GM21619 (cell line): ENCODE measurements around the gene RIT2.
"Not testable (repeated sequence)": the region's sequence is repeated elsewhere in the genome, so short reads cannot be mapped to it uniquely, and the experiment has no call there.

Experiments
- ATAC-seq: cut with Tn5 transposase; IDR thresholded peaks from one replicate; pipeline ENCODE4 v1.9.1; 2021; ENCODE audit not compliant: unreplicated experiment

The RIT2 gene

DNA sequence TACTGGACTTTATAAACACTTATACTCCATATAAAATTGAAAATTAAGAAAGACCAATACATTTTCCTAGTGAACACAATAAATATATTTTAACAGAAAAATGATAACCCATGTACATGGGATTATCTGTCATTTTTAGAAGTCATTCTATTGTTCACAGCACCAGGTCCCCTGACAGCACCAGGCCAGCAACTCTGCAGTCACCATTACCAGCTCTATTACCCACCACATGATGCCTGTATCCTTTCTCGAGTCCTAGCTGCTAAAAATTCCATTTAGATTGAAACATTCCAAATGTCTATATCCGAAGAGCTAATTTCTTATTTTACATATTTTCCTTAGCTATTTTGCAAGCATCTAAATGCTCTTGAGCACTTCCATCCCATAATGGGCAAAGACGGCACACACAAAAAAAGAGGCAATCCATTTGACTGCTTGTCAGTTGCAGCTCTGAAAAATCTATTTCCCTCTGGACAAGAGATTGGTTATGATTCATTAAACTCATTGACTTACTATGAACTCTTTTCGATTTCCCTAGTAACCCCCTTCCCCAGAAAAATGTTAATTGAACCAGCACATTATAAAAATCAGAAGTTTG, 336.9 kb downstream of the RIT2 start:
- ATAC-seq, result no peak

GRCh38 chr18:42778024-42778423, 337.5 kb downstream of the RIT2 start:
- ATAC-seq, result no peak

DNA sequence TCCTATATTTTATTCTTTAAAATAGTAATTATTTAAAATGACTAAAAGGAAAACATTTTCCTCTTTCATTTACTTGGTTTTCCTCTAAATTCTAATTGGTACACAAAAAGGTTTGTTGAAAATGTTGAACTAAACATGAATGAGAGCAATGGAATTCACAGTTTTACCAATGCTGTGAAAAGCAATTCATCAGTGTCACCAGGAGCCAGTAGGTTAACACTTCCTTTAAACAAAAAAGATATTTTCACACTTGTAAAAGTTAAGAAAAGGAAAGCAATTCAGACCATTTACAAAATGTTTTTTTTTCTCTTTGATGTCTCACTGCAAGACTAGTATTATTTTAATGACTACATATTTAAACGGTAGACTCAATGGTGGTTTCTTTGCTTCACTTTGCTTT, 341.6 kb downstream of the RIT2 start:
- ATAC-seq, result no peak

GRCh38 chr18:42771936-42772335, 343.5 kb downstream of the RIT2 start:
- no peak for ATAC-seq

DNA sequence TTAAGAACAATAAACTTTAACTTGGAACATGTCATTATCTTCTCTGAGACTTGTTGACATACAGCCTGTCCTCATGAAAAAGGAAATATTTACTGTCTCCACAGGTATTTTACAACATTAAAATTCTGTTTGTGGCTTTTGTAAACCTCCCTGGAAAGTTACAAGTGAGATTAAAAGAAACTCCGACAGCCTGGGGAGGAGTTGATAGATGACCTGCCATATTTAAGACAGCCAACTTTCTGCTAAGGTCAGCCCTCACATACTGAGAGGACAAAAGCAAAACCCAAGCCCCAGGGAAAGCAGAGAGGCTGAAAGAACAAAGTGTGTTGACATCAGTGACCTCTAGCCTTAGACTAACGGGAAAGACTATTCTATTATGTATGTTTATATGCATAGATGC, 350.2 kb downstream of the RIT2 start:
- no peak for ATAC-seq

GRCh38 chr18:42760290-42760689, 355.2 kb downstream of the RIT2 start:
- no peak for ATAC-seq

GRCh38 chr18:42758852-42759251, 356.6 kb downstream of the RIT2 start:
- ATAC-seq, result no peak

DNA sequence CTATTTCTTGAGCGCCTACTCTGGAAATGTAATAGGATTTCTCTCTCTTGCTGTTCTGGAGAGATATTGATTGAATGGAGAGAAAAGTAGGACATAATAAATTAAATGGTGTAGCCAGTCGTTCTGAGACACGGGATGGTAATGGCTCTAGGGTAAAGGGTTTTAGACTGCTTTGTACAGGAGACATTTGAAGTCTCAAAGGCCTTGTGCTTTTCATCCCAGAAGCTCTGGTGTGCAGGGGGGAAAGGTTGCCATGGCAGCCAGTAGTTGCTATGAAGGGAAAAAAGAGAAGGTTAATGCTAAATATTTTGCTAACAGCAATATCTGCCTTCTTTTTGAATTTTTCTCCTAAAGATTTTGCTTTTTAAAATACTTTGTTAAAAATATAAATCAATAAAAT, 359.3 kb downstream of the RIT2 start:
- ATAC-seq, result no peak

GRCh38 chr18:42752916-42753315, 362.6 kb downstream of the RIT2 start:
- ATAC-seq, result no peak

GRCh38 chr18:42746794-42747193, 368.7 kb downstream of the RIT2 start:
- ATAC-seq, result no peak

GRCh38 chr18:42745931-42746330, 369.6 kb downstream of the RIT2 start:
- ATAC-seq, result no peak

DNA sequence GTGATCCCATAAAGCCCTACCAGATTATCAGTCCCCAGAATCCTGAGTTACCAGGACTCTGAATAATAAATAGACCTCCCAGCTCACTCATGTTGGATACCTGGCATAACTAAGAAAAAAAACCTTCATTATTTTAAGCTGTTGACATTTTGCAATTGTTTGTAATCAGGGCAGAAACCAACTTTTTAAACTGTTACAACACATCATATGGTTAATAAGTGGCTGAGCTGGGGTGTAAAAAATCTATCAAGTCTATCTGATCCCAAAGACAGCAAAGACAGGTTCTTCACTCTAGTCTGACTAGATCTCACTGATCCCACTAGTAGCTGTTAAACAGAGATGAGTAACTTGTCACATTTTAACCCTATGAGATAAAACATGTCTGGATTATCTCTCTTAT, 370.3 kb downstream of the RIT2 start:
- ATAC-seq, result no peak

- ATAC-seq, result no peak
These were observed 371.9 kb downstream of the RIT2 start for GRCh38 chr18:42743373-42744138.

DNA sequence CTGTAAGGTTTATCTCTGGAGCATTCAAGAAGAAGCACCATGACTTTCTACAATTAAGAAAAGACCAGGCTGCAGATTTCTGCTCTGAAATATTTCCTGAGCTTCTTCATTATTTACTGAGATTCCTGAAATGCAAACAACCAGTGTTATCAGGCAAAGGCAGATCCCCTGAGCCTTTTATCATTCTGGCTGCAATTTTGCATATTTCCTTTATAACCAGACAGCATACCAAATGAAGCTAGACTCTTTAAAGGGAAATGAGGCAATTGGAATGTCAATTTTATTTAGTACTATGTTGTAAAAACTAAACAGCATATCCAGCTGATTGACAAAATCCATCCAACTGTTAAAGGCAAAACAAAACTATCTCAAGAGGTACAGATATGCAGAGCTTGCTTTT, 372.5 kb downstream of the RIT2 start:
- ATAC-seq, result no peak

DNA sequence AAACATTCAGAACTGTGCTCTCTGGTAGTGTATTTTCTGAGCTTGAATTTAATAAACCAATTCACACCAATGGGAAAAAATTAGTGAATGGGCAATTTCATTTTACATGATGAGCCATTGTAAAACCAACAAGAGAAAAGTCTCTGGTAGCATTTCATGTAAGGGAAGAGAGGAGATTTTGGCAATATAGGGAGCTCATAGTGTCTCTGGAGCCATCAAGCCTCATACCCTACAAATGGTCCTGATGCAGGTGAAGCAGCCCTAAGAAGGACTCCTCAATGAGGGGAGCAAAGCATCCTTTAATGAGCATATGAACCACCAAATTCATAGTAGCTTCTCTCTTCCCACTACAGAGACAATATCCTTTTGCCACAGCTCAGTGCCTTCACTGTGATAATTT, 373.0 kb downstream of the RIT2 start:
- ATAC-seq, result no peak

GRCh38 chr18:42741805-42742347, 373.6 kb downstream of the RIT2 start:
- not testable (repeated sequence) for ATAC-seq

DNA sequence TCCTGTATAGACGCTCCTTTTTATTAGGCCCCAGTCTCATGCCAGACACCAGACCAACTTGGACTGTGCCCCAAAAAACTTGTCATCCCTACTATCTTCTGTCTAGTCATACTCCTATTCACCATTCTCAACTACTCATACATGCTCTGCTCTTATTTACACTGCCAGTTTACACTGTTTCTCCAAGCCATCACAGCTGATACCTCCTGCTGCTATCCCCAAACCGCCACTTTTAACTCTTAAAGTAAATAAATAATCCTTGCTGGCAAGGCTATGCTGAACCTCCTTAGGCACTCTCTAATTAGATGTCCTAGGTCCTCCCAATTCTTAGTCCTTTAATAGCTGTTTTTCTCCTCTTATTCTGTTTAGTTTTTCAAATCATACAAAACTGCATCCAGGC, 374.2 kb downstream of the RIT2 start:
- not testable (repeated sequence) for ATAC-seq

DNA sequence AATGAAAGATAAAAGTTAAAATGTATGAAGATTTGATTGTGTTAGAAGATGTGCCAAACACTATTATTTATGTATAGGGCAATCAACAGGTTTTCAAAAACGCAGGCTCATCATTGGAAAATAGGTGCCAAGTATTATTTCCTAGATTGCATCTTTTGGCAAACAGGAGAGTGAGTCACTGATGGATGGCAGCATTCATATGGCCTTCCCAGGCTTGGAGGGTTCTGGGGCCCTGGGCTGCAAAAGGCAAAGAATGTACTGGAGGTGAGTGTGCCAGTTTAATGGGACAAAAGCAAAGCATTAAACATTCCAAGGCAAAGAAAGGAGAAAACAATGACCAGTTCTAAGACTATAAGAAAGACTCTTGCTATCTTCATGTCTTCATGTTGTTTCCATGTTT, 379.4 kb downstream of the RIT2 start:
- ATAC-seq, result no peak

DNA sequence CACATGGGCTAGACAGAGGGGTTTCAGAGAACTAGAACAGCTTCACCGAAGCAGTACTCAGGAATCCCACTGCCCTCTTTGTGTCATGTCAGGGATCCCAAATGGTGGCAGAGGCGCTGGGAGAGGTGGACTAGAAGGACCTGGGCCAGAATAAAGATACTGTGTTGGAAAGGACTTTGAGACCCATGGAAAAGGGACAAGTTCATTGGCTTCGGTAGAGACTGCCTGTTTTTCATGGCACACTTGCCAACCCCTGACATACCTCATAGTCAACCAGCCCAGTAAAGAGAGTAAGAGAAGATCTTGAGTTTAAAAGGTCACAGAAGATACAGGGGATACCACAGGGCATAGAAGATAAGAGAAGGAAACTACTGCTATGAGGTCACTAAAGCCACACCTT, 381.0 kb downstream of the RIT2 start:
- no peak for ATAC-seq

- ATAC-seq, result no peak
These were observed 385.2 kb downstream of the RIT2 start for GRCh38 chr18:42730272-42730671.

GRCh38 chr18:42719221-42719620, 396.3 kb downstream of the RIT2 start:
- no peak for ATAC-seq

- no peak for ATAC-seq
These were observed 403.4 kb downstream of the RIT2 start for GRCh38 chr18:42712065-42712464.

DNA sequence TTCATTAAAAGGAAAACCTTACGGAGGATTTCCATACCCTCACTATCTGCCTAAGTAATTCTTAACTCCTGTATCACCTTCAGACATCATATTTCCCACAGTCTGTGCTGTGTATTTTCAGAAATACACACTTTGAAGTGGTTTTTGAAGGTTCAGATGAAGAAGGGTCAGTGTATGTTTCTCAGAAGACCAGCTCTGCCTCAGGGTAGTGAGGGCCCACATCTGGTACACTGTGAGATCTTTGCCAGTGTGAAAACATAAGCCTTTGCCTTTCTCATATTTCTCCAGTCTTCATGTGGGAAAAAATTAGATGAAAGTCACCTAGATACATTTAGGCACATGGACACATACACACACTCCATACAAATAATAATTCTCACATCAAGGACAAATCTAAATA, 408.4 kb downstream of the RIT2 start:
- ATAC-seq, result no peak
